ENCODE results near the gene TBC1D2B.
A peak's percentile ranks its signal among the peaks of the same experiment; 100 is the strongest.

TBC1D2B gene

DNA sequence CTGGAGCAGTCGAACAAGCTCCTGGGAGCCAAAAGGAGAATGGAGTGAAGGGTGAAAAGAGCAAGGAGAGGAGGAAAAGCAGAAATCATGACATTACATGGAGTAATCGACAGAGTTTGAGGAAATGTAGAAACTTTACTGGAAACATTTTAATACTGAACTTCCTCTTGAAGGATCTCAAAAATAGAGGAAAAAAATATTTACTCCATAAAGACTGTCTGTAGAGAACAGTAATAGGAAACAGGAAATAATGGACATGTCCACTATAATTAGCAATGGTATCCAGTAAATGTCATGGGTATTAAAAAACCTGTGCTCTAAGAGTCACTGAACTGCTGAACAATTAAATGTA lies 53.0 kb downstream of the TBC1D2B start:
- no peak for DNase-seq

DNA sequence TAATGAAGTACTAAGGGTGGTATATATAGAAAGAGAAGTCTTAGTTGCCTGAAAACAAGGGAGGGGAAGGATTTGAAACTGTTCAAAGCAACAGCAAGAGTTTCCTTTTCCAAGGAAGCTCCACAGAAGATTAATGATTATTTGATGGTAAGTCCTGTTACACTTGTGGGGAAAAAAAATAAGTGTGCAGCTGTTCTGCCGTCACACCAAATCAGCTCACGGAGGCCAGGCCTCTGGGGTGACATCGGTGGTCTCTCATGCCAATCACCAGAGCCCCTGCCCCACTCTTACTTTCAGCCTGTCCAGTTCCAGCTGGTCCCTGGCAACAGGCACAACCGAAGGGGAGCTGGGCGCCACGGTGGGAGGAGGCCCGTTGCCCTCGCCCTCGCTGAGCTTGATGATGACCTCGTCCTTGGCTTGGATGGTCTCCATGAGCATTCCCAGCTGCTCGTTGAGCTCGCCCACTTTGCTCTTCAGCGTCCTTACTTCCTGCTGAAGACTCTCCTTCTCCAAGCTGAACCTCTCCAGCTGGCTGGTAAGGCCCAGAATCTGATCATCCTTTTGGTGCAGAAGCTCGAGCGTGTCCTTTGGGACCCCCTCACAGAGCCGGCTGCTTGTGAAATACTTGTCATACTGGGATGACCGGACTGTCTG lies 53.5 kb downstream of the TBC1D2B start:
- DNase-seq = peak; percentile 83

DNA sequence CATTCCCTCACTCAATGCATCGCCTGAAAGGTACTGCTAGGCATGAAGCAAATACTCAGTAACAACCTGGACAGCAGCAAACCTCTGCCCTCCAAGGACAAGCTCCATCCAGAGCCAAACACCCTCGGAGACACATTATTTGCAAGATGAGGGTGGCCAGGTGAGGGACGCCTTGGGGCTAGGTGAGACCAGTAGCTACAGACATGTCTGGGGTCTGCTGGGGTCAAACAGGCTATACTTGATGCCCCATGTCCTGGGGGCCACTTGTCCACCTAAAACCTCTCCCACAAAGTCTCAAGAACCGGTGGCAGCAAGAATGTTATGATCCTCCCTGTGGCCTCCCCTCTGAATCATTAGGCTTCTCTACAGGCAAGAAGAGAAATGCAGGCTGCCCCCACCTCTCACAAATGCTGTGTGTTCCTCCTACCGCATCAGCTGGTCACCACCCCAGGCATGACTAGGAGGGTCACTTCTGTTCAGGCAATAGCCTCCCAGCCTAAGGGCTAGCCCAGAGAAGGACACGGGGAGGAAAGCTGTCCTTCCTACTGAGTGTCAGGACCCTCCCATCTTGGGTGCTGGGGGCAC lies 54.3 kb downstream of the TBC1D2B start:
- DNase-seq = no peak

DNA sequence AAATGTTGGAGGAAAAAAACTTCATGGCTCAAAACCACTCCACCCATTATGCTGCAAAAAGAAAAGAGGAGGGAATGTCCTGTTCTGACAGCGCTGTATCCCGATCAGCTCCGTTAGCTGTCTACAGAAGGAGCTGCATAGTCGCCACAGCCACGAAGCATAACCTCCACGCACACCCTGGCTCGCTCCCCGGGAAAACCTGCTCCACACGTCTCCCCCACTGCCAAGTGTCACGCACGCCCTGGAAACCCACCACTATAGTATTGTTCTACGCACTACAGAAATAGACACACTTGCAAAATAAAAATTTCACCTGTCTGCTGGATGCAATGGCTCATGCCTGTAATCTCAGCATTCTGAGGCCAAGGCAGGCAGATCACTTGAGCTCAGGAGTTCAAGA lies 55.8 kb downstream of the TBC1D2B start:
- DNase-seq = no peak

DNA sequence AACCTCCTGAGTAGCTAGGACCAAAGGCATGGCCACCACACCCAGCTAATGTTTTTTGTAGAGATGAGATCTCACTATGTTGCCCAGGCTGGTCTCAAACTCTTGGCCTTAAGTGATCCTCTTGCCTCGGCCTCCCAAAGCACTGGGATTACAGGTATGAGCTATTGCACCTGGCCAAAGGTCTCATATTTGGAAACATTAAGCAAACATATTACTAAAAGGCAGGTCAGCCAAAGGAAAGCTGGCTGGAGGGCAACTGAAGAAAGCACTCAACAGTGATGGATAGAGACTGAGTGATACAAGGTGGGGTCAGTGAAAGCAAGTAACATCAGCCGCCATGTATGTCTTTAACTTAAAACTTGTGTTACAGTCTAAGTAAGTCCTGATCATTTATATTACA lies 57.5 kb downstream of the TBC1D2B start:
- DNase-seq = no peak

DNA sequence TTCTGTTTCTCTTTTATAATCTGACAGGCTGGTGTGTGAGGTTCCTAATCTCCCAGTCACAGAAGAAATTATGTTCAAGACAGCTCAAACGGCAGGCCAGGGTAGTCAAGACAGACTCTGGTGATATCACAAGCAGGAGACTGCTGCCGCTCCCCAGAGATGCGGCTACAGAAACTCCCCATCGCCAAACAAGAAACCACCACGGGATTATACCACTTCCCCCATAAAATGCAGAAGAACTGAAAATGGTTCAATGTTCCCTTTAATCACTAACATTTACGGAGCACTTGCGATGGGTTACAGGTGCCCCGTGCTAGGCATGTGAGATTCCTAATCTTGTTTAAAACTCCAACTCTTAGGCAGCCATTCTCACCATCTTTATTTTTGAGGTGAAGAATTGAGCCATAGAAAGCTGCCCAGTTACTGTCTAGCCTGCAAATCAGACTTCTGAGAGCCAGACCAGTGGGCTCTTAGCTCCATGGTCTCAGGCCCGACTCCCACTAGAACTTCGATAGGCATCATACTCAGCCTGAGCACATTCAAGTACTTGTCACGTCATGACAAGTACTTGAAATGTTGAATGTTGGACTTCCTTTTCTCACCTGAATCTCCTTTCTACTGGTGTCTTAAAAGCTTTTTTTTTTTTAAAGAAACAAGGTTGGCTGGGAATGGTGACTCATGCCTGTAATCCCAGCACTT lies 58.4 kb downstream of the TBC1D2B start:
- DNase-seq = no peak

DNA sequence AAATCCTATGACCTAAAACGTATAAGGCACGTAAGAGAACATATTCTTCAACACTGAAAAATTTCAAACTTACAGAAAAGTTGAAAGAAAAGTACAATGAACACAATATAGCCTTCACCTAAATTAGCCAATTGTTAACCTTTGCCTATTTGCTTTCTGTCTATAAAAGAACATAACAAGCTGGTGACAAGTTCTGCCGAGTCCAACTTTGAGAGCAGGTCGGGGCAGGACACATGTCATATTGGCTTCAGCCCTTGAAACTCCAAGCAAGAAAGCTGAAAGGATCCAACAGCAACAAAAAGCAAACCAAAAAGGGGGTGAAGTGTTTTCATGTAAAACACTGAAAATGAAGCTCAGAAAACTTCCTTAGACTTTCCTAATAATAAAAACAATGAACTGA lies 59.1 kb downstream of the TBC1D2B start:
- no peak for DNase-seq

DNA sequence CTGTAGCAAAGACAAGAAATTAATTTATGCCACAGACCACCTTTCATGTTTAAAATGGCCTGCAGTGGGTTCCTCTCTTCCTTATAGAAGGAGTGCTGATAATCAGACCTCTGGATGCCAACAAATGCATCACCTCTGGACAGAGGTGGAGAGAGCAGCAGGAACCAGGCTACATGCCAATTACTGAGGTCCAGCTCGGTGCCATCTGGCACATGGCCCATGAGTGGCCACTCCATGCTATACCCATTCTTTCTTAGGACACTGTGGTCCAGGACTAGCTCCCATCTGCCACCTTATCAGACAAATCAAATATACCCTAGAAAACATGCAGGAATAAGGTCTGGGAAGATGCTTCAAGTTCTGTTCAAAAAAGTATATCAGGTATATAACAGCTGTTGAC lies 60.7 kb downstream of the TBC1D2B start:
- DNase-seq = no peak

DNA sequence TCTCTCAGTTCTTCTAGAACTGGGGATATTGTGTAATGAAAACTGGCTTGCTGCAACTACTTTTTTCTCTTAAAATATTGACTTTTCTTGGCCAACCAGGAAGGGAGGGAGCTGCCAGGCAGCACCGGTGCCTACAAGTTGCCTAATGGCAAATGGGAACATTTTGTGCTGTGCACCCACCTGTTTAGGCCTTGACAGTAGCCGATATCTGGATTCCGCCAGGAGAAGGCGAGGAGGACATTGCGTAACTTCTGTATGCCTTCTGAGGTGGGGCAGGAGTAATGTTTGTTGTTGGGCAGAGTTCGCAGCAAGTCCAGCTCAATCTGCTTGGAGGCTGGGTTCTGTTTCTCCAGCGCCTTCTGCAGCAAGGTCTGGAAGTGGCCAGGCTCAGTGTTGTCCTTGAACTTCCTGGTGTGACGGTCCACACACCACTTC lies 64.9 kb downstream of the TBC1D2B start:
- DNase-seq = no peak

DNA sequence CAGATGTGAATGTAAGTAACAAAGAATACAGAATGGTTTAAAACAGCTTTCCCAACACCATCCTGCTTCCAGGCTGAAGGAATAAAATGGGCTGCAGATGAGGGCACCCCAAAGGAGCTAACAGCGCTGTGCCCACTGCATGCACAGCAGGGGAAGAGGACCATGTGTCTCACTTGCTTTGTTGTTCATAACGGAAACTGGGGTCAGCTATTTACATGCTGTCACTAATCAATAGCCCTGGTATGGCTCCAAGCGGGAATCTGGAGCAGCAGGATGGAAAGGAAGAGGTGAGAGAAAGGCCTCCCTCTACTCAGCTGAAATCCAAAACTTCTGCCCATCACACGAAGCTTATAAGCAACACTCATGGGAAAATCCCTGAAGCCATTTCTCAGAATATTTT lies 67.4 kb downstream of the TBC1D2B start:
- DNase-seq = no peak

DNA sequence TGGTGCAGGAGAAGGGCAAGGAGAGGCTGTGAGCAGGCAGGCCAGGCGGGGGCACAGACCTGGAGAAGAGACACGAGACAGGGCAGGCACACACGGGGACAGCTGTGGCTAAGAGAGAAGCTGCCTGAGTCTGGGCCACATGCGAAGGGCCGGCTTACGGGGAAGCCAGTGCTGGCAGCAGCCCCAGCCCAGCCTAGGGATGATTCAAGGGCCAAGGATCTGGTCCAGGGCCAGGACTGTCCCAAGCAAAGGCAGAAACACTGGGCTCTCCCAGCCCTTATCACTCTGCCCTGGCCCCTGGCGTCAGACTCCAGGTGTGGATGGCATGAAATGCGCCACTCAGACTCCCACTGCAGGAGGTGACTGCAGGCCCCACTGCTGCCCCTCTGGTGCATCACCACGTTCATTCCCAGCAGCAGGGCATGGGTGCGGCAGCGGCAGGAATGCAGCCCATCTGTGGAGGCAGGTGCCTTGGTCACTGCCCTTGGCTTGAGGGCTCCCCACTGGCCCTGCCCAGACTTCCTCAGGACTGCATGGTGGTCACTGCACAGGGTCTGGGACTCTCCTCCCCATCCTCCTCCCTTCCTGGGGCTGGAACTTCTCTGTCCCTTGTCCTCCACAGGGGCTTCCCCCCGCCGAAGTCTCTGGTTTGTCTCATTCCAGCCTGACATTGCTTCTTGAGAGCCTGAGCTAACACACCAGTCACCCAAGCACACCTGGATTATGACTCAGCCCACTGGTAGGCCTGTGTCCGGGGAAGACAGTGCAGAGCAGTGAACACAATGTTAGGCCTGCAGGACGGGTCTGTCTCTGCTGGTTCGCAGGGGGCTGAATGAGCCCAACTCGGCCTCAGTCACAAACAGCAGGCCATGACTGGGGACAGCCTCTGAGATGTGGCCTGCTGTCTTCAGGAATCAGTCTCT lies 69.3 kb downstream of the TBC1D2B start:
- no peak for DNase-seq

DNA sequence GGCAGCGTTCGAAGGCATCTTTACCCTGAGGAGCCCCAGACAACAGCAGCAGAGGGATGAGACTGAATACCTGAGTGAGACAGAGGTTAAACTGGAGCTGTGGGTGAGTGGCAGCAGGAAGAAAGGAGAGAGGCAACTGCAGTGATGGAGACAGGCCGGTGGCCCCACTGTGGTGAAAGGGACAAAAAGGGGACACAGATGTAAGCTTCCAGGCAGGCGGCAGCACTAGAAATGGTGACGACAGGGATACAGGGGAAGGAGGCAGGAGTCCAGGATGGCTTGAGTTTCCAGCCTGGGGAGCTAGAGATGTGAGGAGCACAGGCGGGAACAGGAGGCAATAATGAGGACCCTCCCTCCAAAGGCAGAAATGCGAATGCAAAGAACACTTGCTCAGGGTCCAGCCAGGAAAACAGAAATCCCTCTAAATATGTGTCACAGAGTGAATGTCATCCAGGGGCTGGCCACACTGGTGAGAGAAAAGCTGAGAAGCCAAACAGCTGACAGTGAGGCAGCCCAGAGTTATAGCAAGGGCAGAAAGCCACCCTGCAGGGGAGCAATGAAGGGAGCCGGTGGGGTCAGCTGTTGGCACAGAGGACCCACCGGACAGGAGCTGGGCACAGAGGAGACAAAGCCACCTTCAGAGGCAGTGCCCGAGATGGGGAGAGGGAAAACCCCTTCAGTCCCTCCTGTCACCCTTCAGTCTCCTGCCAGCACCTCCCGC lies 70.1 kb downstream of the TBC1D2B start:
- DNase-seq = no peak

DNA sequence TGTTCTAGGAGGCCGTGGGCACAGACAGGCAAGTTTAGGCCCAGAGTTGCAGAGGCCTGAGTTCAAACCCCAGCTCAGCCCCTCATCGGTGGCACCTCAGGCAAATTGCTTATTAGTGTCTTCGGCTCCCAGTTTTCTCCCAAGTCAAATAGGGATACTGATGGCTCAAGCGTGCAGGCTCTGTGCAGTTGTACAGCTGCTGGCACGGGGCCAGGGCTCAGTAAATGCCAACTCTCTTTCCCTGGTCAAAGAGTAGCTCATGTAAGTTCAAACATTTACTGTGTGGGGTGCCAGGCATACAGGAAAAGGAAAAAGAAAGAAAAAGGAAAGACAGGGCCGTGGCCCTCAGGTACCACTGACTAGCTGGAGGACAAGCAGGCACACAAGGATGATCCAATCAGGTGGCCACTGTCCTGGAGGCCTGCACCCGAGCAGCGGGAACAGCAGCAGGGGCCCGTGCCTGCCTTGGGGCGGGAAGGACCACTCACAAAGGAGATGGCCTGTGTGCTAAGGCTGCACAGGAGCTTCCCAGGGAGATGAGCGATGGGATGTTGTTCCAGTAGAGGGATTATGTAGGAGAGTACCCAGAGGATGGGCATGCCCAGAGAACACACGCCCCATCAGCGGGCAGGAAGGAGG lies 70.8 kb downstream of the TBC1D2B start:
- no peak for DNase-seq

DNA sequence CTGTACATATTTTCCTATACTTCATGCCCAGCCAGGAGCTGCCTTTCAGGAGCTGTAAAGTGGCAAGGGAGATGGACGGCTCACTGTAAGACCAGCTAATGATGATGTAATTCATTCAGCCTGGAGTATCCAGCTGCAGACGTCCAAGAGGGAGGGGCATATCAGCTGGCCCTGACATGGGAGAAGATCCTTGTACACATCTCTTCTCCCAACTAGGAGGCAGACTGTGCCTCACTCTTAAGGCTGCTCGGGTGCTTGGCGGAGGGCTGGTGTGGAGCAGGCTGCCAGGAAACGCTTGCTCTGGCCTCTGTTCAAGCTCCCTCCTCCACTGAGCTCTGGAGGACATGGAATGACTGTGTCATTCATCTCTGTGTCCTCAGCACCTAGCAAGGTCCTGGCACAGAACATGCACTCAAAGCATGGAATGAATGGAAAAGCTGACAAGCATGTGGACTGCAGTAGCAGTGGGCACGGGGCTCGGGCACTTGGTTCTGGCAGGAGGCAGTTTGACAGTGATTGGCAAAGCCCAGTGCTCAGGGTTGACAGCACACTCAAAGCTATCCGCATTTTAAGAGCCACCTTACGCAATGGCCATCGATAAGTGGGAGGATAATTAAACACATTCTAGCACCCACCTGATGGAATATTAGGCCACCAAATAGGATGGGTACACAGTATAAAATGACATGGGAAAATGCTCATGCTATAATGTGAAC lies 72.4 kb downstream of the TBC1D2B start:
- peak; percentile 89 for DNase-seq

DNA sequence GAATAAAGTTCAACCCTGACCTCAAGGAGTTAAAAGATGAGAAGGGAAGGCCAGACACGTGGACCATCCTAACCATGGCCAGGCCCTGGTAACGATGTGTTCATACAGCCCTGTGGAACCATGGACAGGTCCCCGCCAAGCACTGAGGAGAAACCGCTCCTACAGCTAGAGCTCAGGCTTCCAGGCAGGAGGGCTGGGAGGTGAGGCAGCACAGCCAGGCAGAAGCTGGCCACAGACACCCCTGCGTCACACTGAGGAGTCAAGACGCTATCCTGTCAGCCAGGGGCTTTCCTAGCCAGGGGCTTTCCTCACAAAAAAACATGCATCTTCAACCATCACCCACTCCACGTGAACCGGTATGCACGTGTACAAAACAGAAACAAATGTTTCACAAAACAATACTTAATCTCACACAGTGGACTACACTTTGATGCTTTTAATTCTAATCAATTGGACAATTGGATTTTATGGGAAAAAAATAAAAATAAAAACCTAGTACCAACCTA lies 73.2 kb downstream of the TBC1D2B start:
- no peak for DNase-seq

DNA sequence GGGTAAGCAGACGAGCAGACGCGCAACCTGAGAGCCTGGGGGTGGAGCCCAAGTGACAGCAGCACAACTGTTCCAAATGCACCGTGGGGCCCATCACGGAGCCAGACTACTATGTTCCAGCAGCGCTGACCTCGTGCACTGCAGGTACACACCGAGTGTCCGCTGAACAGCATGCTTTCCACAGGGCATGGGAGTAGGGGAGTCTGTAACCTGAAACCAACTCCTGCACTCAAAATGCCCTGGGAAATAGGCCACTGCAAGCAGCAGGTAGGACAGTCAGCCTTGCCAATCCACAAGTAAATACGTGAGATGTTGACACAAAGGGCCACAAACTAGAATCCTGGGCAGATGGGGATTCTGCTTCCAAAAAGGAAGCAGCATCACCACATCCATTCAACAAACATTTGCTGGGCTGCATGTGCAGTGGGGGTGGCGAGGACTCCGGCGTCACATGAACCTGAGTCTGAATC lies 73.9 kb downstream of the TBC1D2B start:
- DNase-seq = no peak

DNA sequence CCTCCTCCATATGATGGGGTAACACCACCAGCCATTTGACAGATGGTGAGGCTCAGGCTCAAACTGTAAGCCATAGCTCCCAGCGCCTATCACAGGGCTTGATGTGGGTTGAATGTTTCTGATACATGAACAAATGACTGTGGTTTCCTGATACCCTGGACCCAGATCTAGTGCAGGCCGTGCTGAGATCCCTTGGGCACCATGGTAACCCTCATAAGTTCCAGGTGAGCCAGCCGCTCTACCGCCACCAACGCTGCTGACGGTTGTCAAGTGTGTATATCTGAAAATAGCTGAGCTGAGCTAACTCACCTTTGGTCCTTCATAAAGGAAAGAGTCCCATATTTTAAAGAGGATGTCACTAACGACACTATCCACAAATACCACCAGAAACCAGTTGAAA lies 74.5 kb downstream of the TBC1D2B start:
- DNase-seq = no peak

DNA sequence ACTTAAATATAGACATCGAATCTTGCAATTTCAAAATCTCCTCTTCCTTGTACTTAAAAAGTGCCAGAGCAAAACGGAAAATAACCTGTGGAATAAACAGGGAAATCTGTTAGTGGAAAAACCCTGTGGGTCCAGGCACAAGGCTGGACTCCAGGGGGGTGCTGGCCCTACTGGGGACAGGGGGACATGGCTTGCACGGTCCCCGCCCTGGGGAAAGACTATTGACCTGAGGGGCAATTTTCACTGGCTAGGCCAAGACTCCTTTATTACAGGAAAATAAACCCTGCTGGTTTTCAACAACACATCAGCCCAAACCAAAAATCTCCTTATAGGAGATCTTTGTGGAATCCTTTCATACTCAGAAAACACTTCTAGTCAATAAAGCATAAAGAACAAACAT lies 75.9 kb downstream of the TBC1D2B start:
- DNase-seq = no peak

DNA sequence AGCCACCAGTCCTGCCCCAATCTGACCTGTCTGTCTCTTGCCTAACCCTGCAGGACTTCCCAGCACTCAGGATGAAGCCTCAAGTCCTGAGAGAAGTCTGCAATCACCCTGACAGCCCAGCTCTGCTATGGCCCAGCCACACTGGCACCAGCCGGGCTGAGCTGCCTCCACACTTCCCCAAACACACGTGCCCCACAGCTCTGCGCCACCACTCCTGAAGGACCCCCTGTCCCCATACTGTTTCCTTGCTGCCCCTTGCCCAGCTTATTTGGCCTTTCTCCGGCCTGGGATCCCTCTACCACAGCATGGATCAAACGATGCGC lies 76.6 kb downstream of the TBC1D2B start:
- no peak for DNase-seq

DNA sequence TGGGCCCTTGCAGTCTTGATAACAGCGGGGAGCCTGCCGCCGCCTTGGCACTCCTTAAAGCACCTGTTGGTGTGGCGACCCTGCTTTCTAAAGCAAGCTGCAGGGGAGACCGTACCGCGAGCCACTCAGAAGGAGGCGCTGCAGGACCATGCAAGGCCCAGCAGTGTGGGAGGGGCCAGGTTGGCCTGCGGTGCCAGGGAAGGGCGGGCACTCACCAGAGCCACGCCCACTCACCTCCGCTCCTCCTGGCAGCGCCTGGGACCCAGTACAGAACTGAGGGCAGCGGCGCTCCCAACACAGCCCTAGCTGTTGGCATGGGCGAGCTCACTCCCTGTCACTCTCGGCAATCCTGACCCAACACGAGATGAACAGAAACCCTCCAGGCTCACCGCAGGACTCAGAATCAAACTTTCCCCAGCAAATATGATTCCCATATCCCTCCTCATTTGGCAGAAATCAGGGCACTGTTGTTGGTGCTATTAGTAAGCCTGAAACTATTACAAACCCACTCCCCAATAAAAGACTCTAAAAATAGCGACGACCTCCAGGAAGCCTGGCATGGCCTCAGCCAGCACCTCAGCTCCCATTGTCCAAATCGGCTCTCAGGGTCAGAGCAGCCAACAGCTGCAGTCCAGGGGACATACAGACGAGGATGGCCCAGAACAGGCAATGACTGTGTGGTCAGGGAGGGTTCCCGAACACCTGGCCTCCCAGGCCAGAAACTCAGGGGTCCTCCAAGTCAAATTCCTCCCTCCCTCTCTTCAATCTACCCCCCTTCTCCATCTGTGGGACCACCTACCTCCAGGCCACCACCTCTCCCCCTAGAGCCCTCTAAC lies 77.2 kb downstream of the TBC1D2B start:
- DNase-seq = peak; percentile 77
